DOHH2 (cell line): ENCODE results near the gene ARID3B.

Experiments used
- H3F3A ChIP-seq: fragments of 200-600 bp; sonication (generic), shearing (Covaris generic); 2 replicates; pipeline ENCODE4 v1.6.0; 2016; ENCODE audit warnings: antibody characterized with exemption, mild to moderate bottlenecking; ENCODE audit not compliant: control insufficient read depth, insufficient read depth
- H3K27ac ChIP-seq: fragments of 200-600 bp; sonication (generic); 2 replicates; pipeline ENCODE4 v1.5.1; 2014; ENCODE audit warnings: low read depth, mild to moderate bottlenecking, low read length, moderate library complexity
- H3K27me3 ChIP-seq: fragments of 200-600 bp; sonication (generic); 2 replicates; pipeline ENCODE4 v1.6.1; 2014; ENCODE audit warnings: mild to moderate bottlenecking, low read length, mixed read lengths; ENCODE audit not compliant: control insufficient read depth
- H3K36me3 ChIP-seq: fragments of 200-600 bp; sonication (generic); 2 replicates; pipeline ENCODE4 v1.6.1; 2014; ENCODE audit warnings: mild to moderate bottlenecking, low read length, moderate library complexity, mixed read lengths; ENCODE audit not compliant: control insufficient read depth
- H3K4me1 ChIP-seq: fragments of 200-600 bp; sonication (generic); 2 replicates; pipeline ENCODE4 v1.6.1; 2014; ENCODE audit warnings: mild to moderate bottlenecking, low read length, mixed read lengths; ENCODE audit not compliant: control insufficient read depth
- H3K4me2 ChIP-seq: fragments of 200-600 bp; sonication (generic); 2 replicates; pipeline ENCODE4 v1.6.0; 2014; ENCODE audit warnings: mild to moderate bottlenecking, low read length, moderate library complexity
- H3K4me3 ChIP-seq: fragments of 200-600 bp; sonication (generic); 2 replicates; pipeline ENCODE4 v1.5.1; 2014; ENCODE audit warnings: mild to moderate bottlenecking, low read length, mixed read lengths
- H3K79me2 ChIP-seq: fragments of 200-600 bp; sonication (generic); 2 replicates; pipeline ENCODE4 v1.6.1; 2014; ENCODE audit warnings: mild to moderate bottlenecking, low read length, mixed read lengths; ENCODE audit not compliant: control insufficient read depth
- H3K9me2 ChIP-seq: fragments of 200-600 bp; sonication (generic); replicated peaks from 2 replicates; pipeline ENCODE4 v1.6.1; 2014; ENCODE audit warnings: mild to moderate bottlenecking, low read length, mixed read lengths; ENCODE audit not compliant: control insufficient read depth
- H3K9me3 ChIP-seq: fragments of 200-600 bp; sonication (generic); 2 replicates; pipeline ENCODE4 v1.6.1; 2014; ENCODE audit warnings: antibody characterized with exemption, low read length, mixed read lengths; ENCODE audit not compliant: control insufficient read depth, insufficient read depth
- H4K20me1 ChIP-seq: fragments of 200-600 bp; sonication (generic); 2 replicates; pipeline ENCODE4 v1.6.0; 2014; ENCODE audit warnings: low read depth, mild to moderate bottlenecking, antibody characterized with exemption, low read length, moderate library complexity; ENCODE audit not compliant: control insufficient read depth, insufficient read depth
- CTCF ChIP-seq: fragments of 200-600 bp; sonication (generic); IDR thresholded peaks from one replicate; pipeline ENCODE4 v1.5.1; 2014; ENCODE audit warnings: antibody characterized with exemption, mild to moderate bottlenecking, low read depth, low read length; ENCODE audit not compliant: poor library complexity, severe bottlenecking
- EZH2phosphoT487 ChIP-seq: fragments of 200-600 bp; sonication (generic); IDR thresholded peaks from 2 replicates; pipeline ENCODE4 v1.6.1; 2017; ENCODE audit warnings: borderline replicate concordance, mild to moderate bottlenecking, antibody characterized with exemption, low read length, moderate library complexity, mixed read lengths

The ARID3B gene

GRCh38 chr15:74633781-74634180, 92.8 kb downstream of the ARID3B start:
- Histone ChIP-seq H3K36me3 (peaks cover 81% of the 10 kb centered on the region), H3K27ac (no peak overlapping the region), H4K20me1 (no peaks in the 10 kb centered on the region)

GRCh38 chr15:74635228-74635627, 94.2 kb downstream of the ARID3B start:
- Histone ChIP-seq H3F3A (peaks cover 7% of the 10 kb centered on the region), H3K4me1 (peaks cover 3% of the 10 kb centered on the region), H4K20me1 (no peaks in the 10 kb centered on the region), H3K4me3 (no peak overlapping the region), H3K27me3 (no peaks in the 10 kb centered on the region), H3K79me2 (no peaks in the 10 kb centered on the region), H3K9me3 (no peaks in the 10 kb centered on the region), H3K4me2 (no peak overlapping the region), H3K36me3 (peaks cover 82% of the 10 kb centered on the region), H3K9me2 (no peaks in the 10 kb centered on the region), H3K27ac (no peak overlapping the region)
- TF ChIP-seq EZH2phosphoT487 = no peak
- TF ChIP-seq CTCF = peak; percentile 92

More at GRCh38 chr15:74633781-74634180, 92.8 kb downstream of the ARID3B start:
- Histone ChIP-seq H3K27me3 (no peaks in the 10 kb centered on the region), H3K79me2 (no peaks in the 10 kb centered on the region), H3K4me1 (peaks cover 5% of the 10 kb centered on the region), H3K9me2 (no peaks in the 10 kb centered on the region), H3F3A (peaks cover 7% of the 10 kb centered on the region), H3K4me3 (no peak overlapping the region), H3K9me3 (no peaks in the 10 kb centered on the region), H3K4me2 (no peak overlapping the region)
- TF ChIP-seq CTCF (no peak), EZH2phosphoT487 (no peak)

- H3K27ac ChIP-seq = no peak overlapping the region
These were observed 96.0 kb downstream of the ARID3B start for GRCh38 chr15:74636984-74637383.

More at GRCh38 chr15:74636984-74637383, 96.0 kb downstream of the ARID3B start:
- Histone ChIP-seq H3K9me3 (no peaks in the 10 kb centered on the region), H3K9me2 (no peaks in the 10 kb centered on the region), H3K27me3 (no peaks in the 10 kb centered on the region), H3K79me2 (no peaks in the 10 kb centered on the region), H3K4me3 (no peak overlapping the region), H3K36me3 (peaks cover 70% of the 10 kb centered on the region), H3F3A (peaks cover 4% of the 10 kb centered on the region; the same call in 1 of the 2 replicates), H3K4me1 (no peaks in the 10 kb centered on the region), H3K4me2 (no peak overlapping the region), H4K20me1 (no peaks in the 10 kb centered on the region)
- TF ChIP-seq CTCF = no peak
